Neural crest cell (in vitro differentiated cells): ENCODE results near the gene TEX10. TPM values are rescaled to one million over a fixed set of nuclear protein-coding genes. Genes with fewer than 3 reads are reported as not detected.

ENCODE experiments used
- DNase-seq: peaks from one replicate; pipeline ENCODE4 v3.0.0; 2021; ENCODE audit warnings: low read depth, mixed read lengths, low spot score
- H3K27ac Mint-ChIP-seq: one replicate; pipeline ENCODE4 v1.8.0; 2021; ENCODE audit warnings: mild to moderate bottlenecking, mixed read lengths; ENCODE audit not compliant: unreplicated experiment
- H3K27me3 Mint-ChIP-seq: 2 replicates; pipeline ENCODE4 v1.8.0; 2021; ENCODE audit warnings: low read depth, mild to moderate bottlenecking, mixed read lengths
- H3K36me3 Mint-ChIP-seq: 2 replicates; pipeline ENCODE4 v1.8.0; 2021; ENCODE audit warnings: low read depth, mild to moderate bottlenecking, mixed read lengths
- H3K4me1 Mint-ChIP-seq: 2 replicates; pipeline ENCODE4 v1.8.0; 2021; ENCODE audit warnings: mixed read lengths
- H3K4me3 Mint-ChIP-seq: one replicate; pipeline ENCODE4 v1.8.0; 2021; ENCODE audit warnings: mild to moderate bottlenecking, mixed read lengths
- H3K9me3 Mint-ChIP-seq: 2 replicates; pipeline ENCODE4 v1.8.0; 2021; ENCODE audit warnings: mixed read lengths
- total RNA-seq: library from RNA; stranded (reverse); gene quantifications from 2 replicates; pipeline ENCODE4 v1.2.1, GENCODE V29; 2021
- TF ChIP-seq, protein P1 (sequence below): fragments of 200-600 bp; sonication (generic); conservative IDR thresholded peaks from 2 replicates; pipeline ENCODE4 v1.5.0; 2021; ENCODE audit warnings: antibody characterized with exemption, mild to moderate bottlenecking

TEX10 gene
- total RNA-seq, 1 donor from 2014 or later, result 42.2 TPM

DNA sequence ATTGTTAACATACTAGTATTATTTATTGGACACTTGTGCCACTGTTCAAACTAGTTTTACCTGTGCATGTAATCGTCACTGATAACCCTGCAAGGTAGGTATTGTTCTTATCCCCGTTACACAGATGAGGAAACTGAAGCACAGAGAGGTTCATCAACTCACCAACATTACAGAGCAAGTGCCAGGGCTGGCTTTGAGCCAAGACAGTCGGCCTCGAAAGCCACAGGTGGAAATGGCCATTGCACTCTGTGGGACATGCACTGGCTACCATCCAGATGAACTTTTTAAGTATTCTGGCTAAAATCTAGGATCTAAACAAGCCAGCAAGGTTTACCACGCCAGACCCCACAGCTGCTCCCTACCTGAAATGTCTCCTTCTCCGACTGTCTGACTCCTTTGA, 57.9 kb downstream of the TEX10 start:
- Mint-ChIP-seq H3K9me3 (peaks cover 2% of the 10 kb centered on the region), H3K27ac (no peak overlapping the region), H3K36me3 (peaks cover 29% of the 10 kb centered on the region), H3K4me1 (peaks cover 9% of the 10 kb centered on the region), H3K27me3 (no peaks in the 10 kb centered on the region), H3K4me3 (no peak overlapping the region)
- TF ChIP-seq, protein P1, sequence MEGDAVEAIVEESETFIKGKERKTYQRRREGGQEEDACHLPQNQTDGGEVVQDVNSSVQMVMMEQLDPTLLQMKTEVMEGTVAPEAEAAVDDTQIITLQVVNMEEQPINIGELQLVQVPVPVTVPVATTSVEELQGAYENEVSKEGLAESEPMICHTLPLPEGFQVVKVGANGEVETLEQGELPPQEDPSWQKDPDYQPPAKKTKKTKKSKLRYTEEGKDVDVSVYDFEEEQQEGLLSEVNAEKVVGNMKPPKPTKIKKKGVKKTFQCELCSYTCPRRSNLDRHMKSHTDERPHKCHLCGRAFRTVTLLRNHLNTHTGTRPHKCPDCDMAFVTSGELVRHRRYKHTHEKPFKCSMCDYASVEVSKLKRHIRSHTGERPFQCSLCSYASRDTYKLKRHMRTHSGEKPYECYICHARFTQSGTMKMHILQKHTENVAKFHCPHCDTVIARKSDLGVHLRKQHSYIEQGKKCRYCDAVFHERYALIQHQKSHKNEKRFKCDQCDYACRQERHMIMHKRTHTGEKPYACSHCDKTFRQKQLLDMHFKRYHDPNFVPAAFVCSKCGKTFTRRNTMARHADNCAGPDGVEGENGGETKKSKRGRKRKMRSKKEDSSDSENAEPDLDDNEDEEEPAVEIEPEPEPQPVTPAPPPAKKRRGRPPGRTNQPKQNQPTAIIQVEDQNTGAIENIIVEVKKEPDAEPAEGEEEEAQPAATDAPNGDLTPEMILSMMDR, result no peak
- no peak for DNase-seq

DNA sequence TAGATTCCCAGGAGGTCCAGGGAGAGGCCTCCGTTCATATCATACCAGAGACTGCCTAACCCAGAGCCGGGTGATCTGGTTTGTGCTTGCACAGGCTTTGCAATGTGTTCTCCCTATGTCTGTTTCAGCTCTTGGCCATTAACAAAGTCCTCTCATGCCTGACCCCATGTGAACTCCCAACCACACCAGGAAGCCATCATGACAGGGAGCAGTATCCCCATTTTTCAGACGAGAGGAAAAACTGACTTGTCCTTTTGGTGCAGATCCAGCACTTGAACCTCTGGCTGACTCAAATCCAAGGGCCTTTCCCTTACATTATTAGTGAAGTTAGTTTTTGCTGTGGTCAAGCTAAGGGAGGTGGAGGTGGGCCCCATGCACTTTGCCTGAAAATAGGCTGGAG, 58.4 kb downstream of the TEX10 start:
- Mint-ChIP-seq H3K4me1 (peaks cover 6% of the 10 kb centered on the region), H3K27me3 (no peaks in the 10 kb centered on the region), H3K4me3 (no peak overlapping the region), H3K9me3 (peaks cover 2% of the 10 kb centered on the region), H3K27ac (no peak overlapping the region), H3K36me3 (peaks cover 34% of the 10 kb centered on the region)
- no peak for DNase-seq
- TF ChIP-seq, protein P1, result no peak

DNA sequence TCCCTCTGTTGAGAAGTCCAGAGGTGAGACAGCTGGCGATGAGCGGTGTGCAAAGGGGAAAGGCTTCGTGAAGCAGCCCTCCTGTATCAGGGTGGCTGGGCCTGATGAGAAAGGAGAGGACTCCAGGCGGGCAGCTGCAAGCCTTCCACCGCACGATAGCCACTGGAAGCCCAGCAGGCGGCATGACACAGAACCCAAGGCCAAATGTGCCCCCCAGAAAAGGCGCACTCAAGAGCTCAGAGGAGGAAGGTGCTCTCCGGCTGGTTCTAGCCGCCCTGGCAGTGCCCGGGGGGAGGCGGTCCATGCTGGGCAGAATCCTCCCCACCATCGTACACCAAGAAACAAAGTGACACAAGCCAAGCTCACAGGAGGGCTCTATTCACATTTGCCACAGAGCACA, 60.3 kb downstream of the TEX10 start:
- TF ChIP-seq, protein P1, result no peak
- no peaks in the 10 kb centered on the region for H3K4me1 Mint-ChIP-seq
- no peaks in the 10 kb centered on the region for H3K27me3 Mint-ChIP-seq
- H3K9me3 Mint-ChIP-seq, result peaks cover 10% of the 10 kb centered on the region
- H3K36me3 Mint-ChIP-seq, result peaks cover 50% of the 10 kb centered on the region
- H3K4me3 Mint-ChIP-seq, result no peak overlapping the region
- no peak for DNase-seq
- H3K27ac Mint-ChIP-seq, result no peak overlapping the region

DNA sequence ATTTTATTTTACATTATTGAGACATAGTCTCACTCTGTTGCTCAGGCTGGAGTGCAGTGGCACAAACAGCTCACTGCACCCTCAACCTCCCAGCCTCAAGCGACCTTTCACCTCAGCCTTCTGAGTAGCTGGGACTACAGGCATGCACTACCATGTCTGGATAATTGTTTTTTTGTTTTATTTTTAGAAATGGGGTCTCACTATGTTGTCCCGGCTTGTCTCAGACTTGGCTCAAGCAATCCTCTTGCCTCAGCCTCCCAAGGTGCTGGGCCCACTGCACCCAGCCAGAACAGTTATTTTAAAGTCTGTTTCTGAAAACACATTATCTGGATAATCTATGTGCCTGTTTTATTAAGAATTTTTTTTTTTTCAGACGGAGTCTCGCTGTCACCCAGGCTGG, 62.0 kb downstream of the TEX10 start:
- H3K36me3 Mint-ChIP-seq, result peaks cover 62% of the 10 kb centered on the region
- no peaks in the 10 kb centered on the region for H3K4me1 Mint-ChIP-seq
- H3K27ac Mint-ChIP-seq, result no peak overlapping the region
- no peaks in the 10 kb centered on the region for H3K27me3 Mint-ChIP-seq
- no peak overlapping the region for H3K4me3 Mint-ChIP-seq
- H3K9me3 Mint-ChIP-seq, result peaks cover 16% of the 10 kb centered on the region
- TF ChIP-seq, protein P1, result no peak
- DNase-seq, result no peak

DNA sequence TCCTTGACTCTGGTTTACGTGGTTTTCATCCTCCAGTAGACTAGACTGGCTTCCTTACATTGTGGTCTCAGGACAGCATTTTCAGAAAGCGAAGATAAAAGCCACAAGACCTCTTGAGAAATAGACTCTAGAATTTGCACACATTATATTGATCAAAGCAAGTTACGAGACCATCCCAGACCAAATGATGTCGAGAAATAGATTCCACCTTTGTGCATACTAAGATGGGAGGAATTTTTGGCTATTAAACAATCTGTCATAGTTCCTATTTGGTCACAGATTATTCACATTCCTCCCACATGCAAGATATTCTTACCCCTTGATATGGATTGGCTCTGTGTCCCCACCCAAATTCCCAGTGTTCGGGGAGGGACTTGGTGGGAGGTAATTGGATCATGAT, 65.6 kb downstream of the TEX10 start:
- Mint-ChIP-seq H3K27ac (no peak overlapping the region), H3K27me3 (no peaks in the 10 kb centered on the region), H3K4me3 (no peak overlapping the region), H3K9me3 (peaks cover 25% of the 10 kb centered on the region), H3K36me3 (peaks cover 69% of the 10 kb centered on the region), H3K4me1 (no peaks in the 10 kb centered on the region)
- no peak for DNase-seq
- TF ChIP-seq, protein P1, result no peak

DNA sequence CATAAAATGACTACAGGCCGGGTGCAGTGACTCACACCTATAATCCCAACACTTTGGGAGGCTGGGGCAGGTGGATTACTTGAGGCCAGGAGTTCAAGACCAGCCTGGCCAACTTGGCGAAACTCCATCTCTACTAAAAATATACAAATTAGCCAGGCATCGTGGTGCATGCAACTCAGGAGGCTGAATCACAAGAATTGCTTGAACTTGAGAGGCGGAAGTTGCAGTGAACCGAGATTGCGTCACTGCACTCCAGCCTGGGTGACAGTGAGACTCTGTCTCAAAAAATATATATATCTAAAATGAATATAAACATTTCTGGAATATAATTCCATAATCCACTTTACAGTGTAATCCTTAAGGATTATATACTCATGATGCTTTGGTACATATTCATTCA, 66.5 kb downstream of the TEX10 start:
- Mint-ChIP-seq H3K4me3 (no peak overlapping the region), H3K36me3 (peaks cover 60% of the 10 kb centered on the region), H3K4me1 (no peaks in the 10 kb centered on the region), H3K27ac (no peak overlapping the region), H3K27me3 (no peaks in the 10 kb centered on the region), H3K9me3 (peaks cover 23% of the 10 kb centered on the region)
- DNase-seq, result no peak
- TF ChIP-seq, protein P1, result no peak
